Loucy (cell line): ENCODE measurements around the gene CRYBB3.

Experiments
- H2AFZ ChIP-seq: fragments of 200-600 bp; sonication (generic); 2 replicates; pipeline ENCODE4 v1.6.0; 2016; ENCODE audit warnings: antibody characterized with exemption, mild to moderate bottlenecking, low read length, moderate library complexity
- H3F3A ChIP-seq: fragments of 200-600 bp; 2 replicates; pipeline ENCODE4 v1.6.0; 2016; ENCODE audit warnings: antibody characterized with exemption, low read depth, mild to moderate bottlenecking
- H3K27me3 ChIP-seq: fragments of 200-600 bp; sonication (generic); 2 replicates; pipeline ENCODE4 v1.6.1; 2014; ENCODE audit warnings: low read length, mild to moderate bottlenecking; ENCODE audit not compliant: insufficient read depth, poor library complexity, severe bottlenecking
- H3K36me3 ChIP-seq: fragments of 200-600 bp; sonication (generic); 2 replicates; pipeline ENCODE4 v1.6.1; 2016; ENCODE audit warnings: low read length; ENCODE audit not compliant: insufficient read depth
- H3K4me1 ChIP-seq: fragments of 200-600 bp; sonication (generic); 2 replicates; pipeline ENCODE4 v1.5.1; 2014; ENCODE audit warnings: low read length, mild to moderate bottlenecking; ENCODE audit not compliant: insufficient read depth, poor library complexity, severe bottlenecking
- H3K4me2 ChIP-seq: fragments of 200-600 bp; sonication (generic); 2 replicates; pipeline ENCODE4 v1.6.0; 2014; ENCODE audit warnings: antibody characterized with exemption, low read length, low read depth, mild to moderate bottlenecking; ENCODE audit not compliant: poor library complexity, severe bottlenecking
- H3K4me3 ChIP-seq: fragments of 200-600 bp; sonication (generic); 2 replicates; pipeline ENCODE4 v1.5.1; 2014; ENCODE audit warnings: low read length, mild to moderate bottlenecking, mixed read lengths; ENCODE audit not compliant: poor library complexity, severe bottlenecking
- H3K79me2 ChIP-seq: fragments of 200-600 bp; sonication (generic); 2 replicates; pipeline ENCODE4 v1.6.1; 2014; ENCODE audit warnings: low read length; ENCODE audit not compliant: insufficient read depth
- H3K9ac ChIP-seq: fragments of 200-600 bp; sonication (generic); 2 replicates; pipeline ENCODE4 v1.6.0; 2014; ENCODE audit warnings: mild to moderate bottlenecking, low read depth, low read length, moderate library complexity; ENCODE audit not compliant: poor library complexity, severe bottlenecking
- H3K9me2 ChIP-seq: fragments of 200-600 bp; sonication (generic); replicated peaks from 2 replicates; pipeline ENCODE4 v1.6.1; 2016; ENCODE audit warnings: low read depth, low read length, mixed read lengths
- H3K9me3 ChIP-seq: fragments of 200-600 bp; sonication (generic); 2 replicates; pipeline ENCODE4 v1.6.1; 2014; ENCODE audit warnings: mild to moderate bottlenecking, antibody characterized with exemption, low read length, low read depth; ENCODE audit not compliant: insufficient read depth
- H4K20me1 ChIP-seq: fragments of 200-600 bp; sonication (generic); 2 replicates; pipeline ENCODE4 v1.6.0; 2014; ENCODE audit warnings: antibody characterized with exemption, low read length, mild to moderate bottlenecking; ENCODE audit not compliant: insufficient read depth, poor library complexity, severe bottlenecking
- EZH2phosphoT487 ChIP-seq: fragments of 200-600 bp; IDR thresholded peaks from 2 replicates; pipeline ENCODE4 v1.6.1; 2018; ENCODE audit warnings: antibody characterized with exemption, mild to moderate bottlenecking, moderate library complexity, borderline replicate concordance
- TF ChIP-seq, protein P1 (sequence below): fragments of 200-600 bp; sonication (generic); conservative IDR thresholded peaks from 2 replicates; pipeline ENCODE4 v1.5.1; 2014; ENCODE audit warnings: mild to moderate bottlenecking, antibody characterized with exemption, low read length

The CRYBB3 gene

DNA sequence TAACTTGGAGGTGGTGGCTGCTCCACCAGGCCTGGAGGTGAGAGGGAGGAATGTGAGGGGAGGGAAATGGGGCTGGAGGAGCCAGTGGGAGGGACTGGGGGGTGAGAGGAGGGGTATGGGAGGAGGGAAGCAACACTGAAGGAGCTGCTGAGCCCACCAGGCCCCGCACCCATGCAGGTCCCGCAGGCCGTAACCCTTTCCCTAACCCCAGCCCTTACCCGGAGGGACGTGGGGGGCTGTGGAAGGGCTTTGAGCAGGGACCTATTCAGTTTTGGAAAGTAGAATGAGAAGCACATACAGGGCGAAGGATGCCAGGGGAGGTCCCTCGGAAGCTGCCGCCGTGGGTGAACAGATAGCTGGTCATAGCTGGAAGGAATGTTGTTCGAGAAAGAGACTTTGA, 33.9 kb upstream of the CRYBB3 start:
- H2AFZ ChIP-seq = no peak overlapping the region
- no peaks in the 10 kb centered on the region for H3K9me2 ChIP-seq
- no peaks in the 10 kb centered on the region for H3K9me3 ChIP-seq
- H3K36me3 ChIP-seq = no peaks in the 10 kb centered on the region
- H3K4me3 ChIP-seq = no peak overlapping the region
- H4K20me1 ChIP-seq = no peaks in the 10 kb centered on the region
- H3K9ac ChIP-seq = no peak overlapping the region
- H3K4me1 ChIP-seq = no peaks in the 10 kb centered on the region
- no peak overlapping the region for H3K4me2 ChIP-seq
- TF ChIP-seq, protein P1, sequence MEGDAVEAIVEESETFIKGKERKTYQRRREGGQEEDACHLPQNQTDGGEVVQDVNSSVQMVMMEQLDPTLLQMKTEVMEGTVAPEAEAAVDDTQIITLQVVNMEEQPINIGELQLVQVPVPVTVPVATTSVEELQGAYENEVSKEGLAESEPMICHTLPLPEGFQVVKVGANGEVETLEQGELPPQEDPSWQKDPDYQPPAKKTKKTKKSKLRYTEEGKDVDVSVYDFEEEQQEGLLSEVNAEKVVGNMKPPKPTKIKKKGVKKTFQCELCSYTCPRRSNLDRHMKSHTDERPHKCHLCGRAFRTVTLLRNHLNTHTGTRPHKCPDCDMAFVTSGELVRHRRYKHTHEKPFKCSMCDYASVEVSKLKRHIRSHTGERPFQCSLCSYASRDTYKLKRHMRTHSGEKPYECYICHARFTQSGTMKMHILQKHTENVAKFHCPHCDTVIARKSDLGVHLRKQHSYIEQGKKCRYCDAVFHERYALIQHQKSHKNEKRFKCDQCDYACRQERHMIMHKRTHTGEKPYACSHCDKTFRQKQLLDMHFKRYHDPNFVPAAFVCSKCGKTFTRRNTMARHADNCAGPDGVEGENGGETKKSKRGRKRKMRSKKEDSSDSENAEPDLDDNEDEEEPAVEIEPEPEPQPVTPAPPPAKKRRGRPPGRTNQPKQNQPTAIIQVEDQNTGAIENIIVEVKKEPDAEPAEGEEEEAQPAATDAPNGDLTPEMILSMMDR = no peak
- TF ChIP-seq EZH2phosphoT487 = no peak
- H3K79me2 ChIP-seq = no peaks in the 10 kb centered on the region
- no peaks in the 10 kb centered on the region for H3K27me3 ChIP-seq
- H3F3A ChIP-seq = no peaks in the 10 kb centered on the region

DNA sequence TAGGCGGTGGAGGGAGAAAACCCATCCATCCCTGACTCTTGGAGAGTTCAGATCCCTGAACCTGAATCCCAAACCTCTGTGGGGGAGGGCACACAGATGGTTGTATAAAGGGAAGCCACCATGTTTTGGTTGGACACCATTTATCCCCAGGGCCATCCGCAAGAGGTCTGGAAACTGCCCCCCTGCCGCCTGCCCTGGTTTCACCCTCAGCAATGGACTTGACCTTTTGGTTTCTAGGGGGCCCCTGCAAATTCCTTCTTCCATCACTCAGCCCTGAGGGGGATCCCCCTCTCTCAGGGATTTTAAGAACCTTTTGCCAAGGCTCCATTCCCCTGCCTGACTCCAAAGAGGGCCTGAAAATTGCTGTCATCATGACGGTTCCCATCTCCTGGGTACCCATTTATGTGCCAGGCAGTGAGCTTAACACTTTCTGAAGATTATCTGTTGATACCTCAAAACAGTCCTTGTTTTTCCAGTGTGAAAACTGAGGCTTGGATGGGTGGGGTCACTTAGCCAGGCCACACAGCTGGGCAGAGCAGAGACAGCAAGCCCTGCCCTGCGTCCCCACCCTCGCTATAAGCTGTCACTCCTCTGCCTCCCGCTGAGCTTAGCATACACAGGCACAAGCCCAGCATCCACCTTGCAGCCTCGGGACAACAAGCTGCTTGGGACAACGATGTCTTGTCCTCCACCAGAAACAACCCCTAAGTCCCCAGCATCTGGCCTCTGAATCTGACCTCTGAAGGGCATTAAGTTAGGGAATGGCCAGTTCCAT, 33.2 kb upstream of the CRYBB3 start:
- Histone ChIP-seq H3K9me2 (no peaks in the 10 kb centered on the region), H3K4me1 (no peaks in the 10 kb centered on the region), H3K36me3 (no peaks in the 10 kb centered on the region), H3K4me3 (no peak overlapping the region), H4K20me1 (no peaks in the 10 kb centered on the region), H2AFZ (no peak overlapping the region), H3K27me3 (no peaks in the 10 kb centered on the region), H3K9ac (no peak overlapping the region), H3K79me2 (no peaks in the 10 kb centered on the region), H3K4me2 (no peak overlapping the region), H3F3A (no peaks in the 10 kb centered on the region), H3K9me3 (no peaks in the 10 kb centered on the region)
- TF ChIP-seq EZH2phosphoT487 = no peak
- TF ChIP-seq, protein P1 = no peak

DNA sequence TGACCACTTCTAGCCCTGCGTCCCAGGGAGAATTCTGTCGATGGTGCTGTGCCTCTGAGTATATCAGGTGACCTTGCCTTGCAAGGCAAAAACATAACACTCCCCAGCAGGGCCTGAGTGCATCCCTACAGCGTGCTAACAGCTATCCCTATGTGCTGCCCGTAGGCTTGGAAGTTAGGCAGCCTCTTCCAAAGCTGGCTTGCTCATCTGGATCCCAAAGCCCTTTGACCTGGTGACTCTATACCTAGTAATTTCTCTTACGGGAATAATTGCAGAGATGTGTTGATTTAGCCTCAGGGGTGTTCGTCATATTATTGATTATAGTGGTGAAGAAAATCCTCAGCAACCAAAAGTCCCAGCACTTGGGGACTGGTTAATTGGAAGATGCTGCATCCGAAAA, 32.6 kb upstream of the CRYBB3 start:
- Histone ChIP-seq H3F3A (no peaks in the 10 kb centered on the region), H3K9me3 (no peaks in the 10 kb centered on the region), H3K4me3 (no peak overlapping the region), H3K4me2 (no peak overlapping the region), H4K20me1 (no peaks in the 10 kb centered on the region), H3K9ac (no peak overlapping the region), H2AFZ (no peak overlapping the region), H3K36me3 (no peaks in the 10 kb centered on the region), H3K27me3 (no peaks in the 10 kb centered on the region), H3K4me1 (no peaks in the 10 kb centered on the region), H3K9me2 (no peaks in the 10 kb centered on the region), H3K79me2 (no peaks in the 10 kb centered on the region)
- no peak for TF ChIP-seq EZH2phosphoT487
- TF ChIP-seq, protein P1 = no peak
